GM23338 (cell line): ENCODE data around the gene SPAG16. TPM values are rescaled to one million over a fixed set of nuclear protein-coding genes. Genes with fewer than 3 reads are reported as not detected.

Experiments
- ATAC-seq: fragments of 200-7000 bp; cut with Tn5 transposase; 3 replicates; pipeline ENCODE4 v1.9.1; 2020
- DNase-seq: peaks from one replicate; pipeline ENCODE4 v3.0.0-alpha.2; 2015; ENCODE audit warnings: low spot score
- H2AFZ ChIP-seq: fragments of 200-600 bp; sonication (generic); 2 replicates; pipeline ENCODE4 v1.8.0; 2016; ENCODE audit warnings: antibody characterized with exemption, mild to moderate bottlenecking, moderate library complexity
- H3F3A ChIP-seq: fragments of 200-600 bp; sonication (generic); replicated peaks from 2 replicates; pipeline ENCODE4 v1.8.0; 2017; ENCODE audit warnings: antibody characterized with exemption, mixed run types, low read depth
- H3K27ac ChIP-seq: fragments of 200-600 bp; sonication (generic); 2 replicates; pipeline ENCODE4 v1.6.1; 2016; ENCODE audit warnings: low read depth
- H3K27me3 ChIP-seq: fragments of 200-600 bp; sonication (generic); 2 replicates; pipeline ENCODE4 v1.8.0; 2016; ENCODE audit warnings: mild to moderate bottlenecking, mixed run types, moderate library complexity; ENCODE audit not compliant: insufficient read depth
- H3K36me3 ChIP-seq: fragments of 200-600 bp; sonication (generic); 2 replicates; pipeline ENCODE4 v1.8.0; 2016; ENCODE audit warnings: mild to moderate bottlenecking; ENCODE audit not compliant: insufficient read depth
- H3K4me1 ChIP-seq: fragments of 200-600 bp; sonication (generic); 2 replicates; pipeline ENCODE4 v1.8.0; 2016; ENCODE audit warnings: mild to moderate bottlenecking, moderate library complexity; ENCODE audit not compliant: insufficient read depth
- H3K4me2 ChIP-seq: fragments of 200-600 bp; sonication (generic); 2 replicates; pipeline ENCODE4 v1.7.1; 2017; ENCODE audit warnings: mixed run types
- H3K4me3 ChIP-seq: fragments of 200-600 bp; sonication (generic); 2 replicates; pipeline ENCODE4 v1.6.1; 2016; ENCODE audit warnings: mixed run types
- H3K79me2 ChIP-seq: fragments of 200-600 bp; sonication (generic); replicated peaks from 2 replicates; pipeline ENCODE4 v1.8.0; 2017; ENCODE audit warnings: mild to moderate bottlenecking; ENCODE audit not compliant: insufficient read depth
- H3K9me2 ChIP-seq: fragments of 200-600 bp; sonication (generic); 2 replicates; pipeline ENCODE4 v1.8.0; 2017; ENCODE audit not compliant: insufficient read depth
- H4K20me1 ChIP-seq: fragments of 200-600 bp; sonication (generic); replicated peaks from 2 replicates; pipeline ENCODE4 v1.8.0; 2017; ENCODE audit warnings: mild to moderate bottlenecking; ENCODE audit not compliant: insufficient read depth
- H3K27ac Mint-ChIP-seq: 2 replicates; pipeline ENCODE4 v1.8.0; 2020; ENCODE audit warnings: inconsistent platforms, mild to moderate bottlenecking, moderate library complexity, mixed read lengths
- H3K27me3 Mint-ChIP-seq: 3 replicates; pipeline ENCODE4 v1.8.0; 2022; ENCODE audit warnings: low read depth, mild to moderate bottlenecking, moderate library complexity, mixed read lengths, inconsistent platforms; ENCODE audit not compliant: insufficient read depth, poor library complexity
- H3K36me3 Mint-ChIP-seq: 3 replicates; pipeline ENCODE4 v1.8.0; 2021; ENCODE audit warnings: low read depth, mild to moderate bottlenecking, inconsistent platforms, moderate library complexity, mixed read lengths
- H3K4me1 Mint-ChIP-seq: 3 replicates; pipeline ENCODE4 v1.8.0; 2020; ENCODE audit warnings: mild to moderate bottlenecking, inconsistent platforms, mixed read lengths
- H3K4me3 Mint-ChIP-seq: 3 replicates; pipeline ENCODE4 v1.8.0; 2021; ENCODE audit warnings: moderate library complexity, mild to moderate bottlenecking, inconsistent platforms, mixed read lengths
- H3K9me3 Mint-ChIP-seq: 3 replicates; pipeline ENCODE4 v1.8.0; 2020; ENCODE audit warnings: moderate library complexity, mild to moderate bottlenecking, inconsistent platforms, mixed read lengths
- CREB1 ChIP-seq: fragments of 250-450 bp; sonication (Bioruptor Pico); IDR thresholded peaks from 2 replicates; pipeline ENCODE4 v1.5.0; 2020; ENCODE audit warnings: low read depth, mild to moderate bottlenecking, moderate library complexity
- EZH2phosphoT487 ChIP-seq: fragments of 200-600 bp; sonication (generic); IDR thresholded peaks from one replicate; pipeline ENCODE4 v1.8.1; 2018; ENCODE audit warnings: antibody characterized with exemption; ENCODE audit not compliant: unreplicated experiment
- JUNB ChIP-seq: IDR thresholded peaks from one replicate; pipeline ENCODE4 v1.6.1; 2016; ENCODE audit warnings: antibody characterized with exemption; ENCODE audit not compliant: unreplicated experiment
- NANOG ChIP-seq: IDR thresholded peaks from 2 replicates; pipeline ENCODE4 v1.6.1; 2016; ENCODE audit warnings: antibody characterized with exemption, borderline replicate concordance
- POLR2AphosphoS5 ChIP-seq: IDR thresholded peaks from 2 replicates; pipeline ENCODE4 v1.6.1; 2016; ENCODE audit warnings: antibody characterized with exemption, low read depth
- STAT1 ChIP-seq: IDR thresholded peaks from one replicate; pipeline ENCODE4 v1.6.1; 2016; ENCODE audit warnings: antibody characterized with exemption; ENCODE audit not compliant: unreplicated experiment
- ZNF331 ChIP-seq: fragments of 250-450 bp; sonication (Bioruptor Pico); IDR thresholded peaks from 2 replicates; pipeline ENCODE4 v1.5.0; 2020; ENCODE audit warnings: low read depth, mild to moderate bottlenecking, moderate library complexity
- polyA plus RNA-seq: library from polyadenylated mRNA; unstranded; fragments of >200 nt; fragmentation: Nextera tagmentation; extraction: Ambion mirVana; gene quantifications from 2 replicates; pipeline ENCODE4 v1.2.1, GENCODE V29; 2016
- total RNA-seq: library from RNA; depleted of rRNA; stranded (reverse); fragments of >200 nt; shearing (Covaris generic); gene quantifications from 2 replicates; pipeline ENCODE4 v1.2.3, GENCODE V29; 2014
- TF ChIP-seq, protein P1 (sequence below): IDR thresholded peaks from one replicate; pipeline ENCODE4 v1.6.1; 2018; ENCODE audit warnings: antibody characterized with exemption; ENCODE audit not compliant: unreplicated experiment
- TF ChIP-seq, protein P2 (sequence below): fragments of 250-450 bp; sonication (Bioruptor Pico); IDR thresholded peaks from 2 replicates; pipeline ENCODE4 v1.5.0; 2020; ENCODE audit warnings: mild to moderate bottlenecking, moderate library complexity
- TF ChIP-seq, protein P3 (sequence below), 2 experiments: fragments of 200-600 bp in 1 of 2; sonication (generic) in 1 of 2; conservative IDR thresholded peaks; 2 replicates each; pipeline versions ENCODE4 v1.5.1 to v1.6.1; 2016 to 2017; ENCODE audit warnings: antibody characterized with exemption in 2 of 2, low read depth in 2 of 2, mild to moderate bottlenecking in 2 of 2, moderate library complexity in 1 of 2

SPAG16 gene
- total and polyA plus RNA-seq, 2 experiments from 2014 or later: 19.7 to 47.8 TPM

DNA sequence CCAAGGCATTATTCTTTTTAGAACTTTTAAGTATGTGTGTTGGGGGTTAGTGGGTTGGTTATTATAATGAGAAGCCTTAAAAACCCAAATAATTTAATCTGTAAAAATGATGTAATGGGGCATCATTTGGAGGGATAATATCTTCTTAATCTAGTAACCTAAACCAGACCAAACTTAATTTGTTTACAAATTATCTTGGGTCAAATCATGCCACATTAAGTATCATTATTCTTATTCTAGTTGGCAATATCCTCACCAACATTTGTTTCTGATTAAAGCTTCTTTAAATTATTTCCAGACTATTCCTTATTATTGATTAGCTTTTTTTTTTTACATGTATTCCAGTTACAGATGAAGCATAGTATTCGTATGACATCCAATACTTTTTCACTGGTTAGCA lies 1041.1 kb downstream of the SPAG16 start (continued):
- TF ChIP-seq, protein P1, sequence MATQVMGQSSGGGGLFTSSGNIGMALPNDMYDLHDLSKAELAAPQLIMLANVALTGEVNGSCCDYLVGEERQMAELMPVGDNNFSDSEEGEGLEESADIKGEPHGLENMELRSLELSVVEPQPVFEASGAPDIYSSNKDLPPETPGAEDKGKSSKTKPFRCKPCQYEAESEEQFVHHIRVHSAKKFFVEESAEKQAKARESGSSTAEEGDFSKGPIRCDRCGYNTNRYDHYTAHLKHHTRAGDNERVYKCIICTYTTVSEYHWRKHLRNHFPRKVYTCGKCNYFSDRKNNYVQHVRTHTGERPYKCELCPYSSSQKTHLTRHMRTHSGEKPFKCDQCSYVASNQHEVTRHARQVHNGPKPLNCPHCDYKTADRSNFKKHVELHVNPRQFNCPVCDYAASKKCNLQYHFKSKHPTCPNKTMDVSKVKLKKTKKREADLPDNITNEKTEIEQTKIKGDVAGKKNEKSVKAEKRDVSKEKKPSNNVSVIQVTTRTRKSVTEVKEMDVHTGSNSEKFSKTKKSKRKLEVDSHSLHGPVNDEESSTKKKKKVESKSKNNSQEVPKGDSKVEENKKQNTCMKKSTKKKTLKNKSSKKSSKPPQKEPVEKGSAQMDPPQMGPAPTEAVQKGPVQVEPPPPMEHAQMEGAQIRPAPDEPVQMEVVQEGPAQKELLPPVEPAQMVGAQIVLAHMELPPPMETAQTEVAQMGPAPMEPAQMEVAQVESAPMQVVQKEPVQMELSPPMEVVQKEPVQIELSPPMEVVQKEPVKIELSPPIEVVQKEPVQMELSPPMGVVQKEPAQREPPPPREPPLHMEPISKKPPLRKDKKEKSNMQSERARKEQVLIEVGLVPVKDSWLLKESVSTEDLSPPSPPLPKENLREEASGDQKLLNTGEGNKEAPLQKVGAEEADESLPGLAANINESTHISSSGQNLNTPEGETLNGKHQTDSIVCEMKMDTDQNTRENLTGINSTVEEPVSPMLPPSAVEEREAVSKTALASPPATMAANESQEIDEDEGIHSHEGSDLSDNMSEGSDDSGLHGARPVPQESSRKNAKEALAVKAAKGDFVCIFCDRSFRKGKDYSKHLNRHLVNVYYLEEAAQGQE: no peak
- TF ChIP-seq, protein P2, sequence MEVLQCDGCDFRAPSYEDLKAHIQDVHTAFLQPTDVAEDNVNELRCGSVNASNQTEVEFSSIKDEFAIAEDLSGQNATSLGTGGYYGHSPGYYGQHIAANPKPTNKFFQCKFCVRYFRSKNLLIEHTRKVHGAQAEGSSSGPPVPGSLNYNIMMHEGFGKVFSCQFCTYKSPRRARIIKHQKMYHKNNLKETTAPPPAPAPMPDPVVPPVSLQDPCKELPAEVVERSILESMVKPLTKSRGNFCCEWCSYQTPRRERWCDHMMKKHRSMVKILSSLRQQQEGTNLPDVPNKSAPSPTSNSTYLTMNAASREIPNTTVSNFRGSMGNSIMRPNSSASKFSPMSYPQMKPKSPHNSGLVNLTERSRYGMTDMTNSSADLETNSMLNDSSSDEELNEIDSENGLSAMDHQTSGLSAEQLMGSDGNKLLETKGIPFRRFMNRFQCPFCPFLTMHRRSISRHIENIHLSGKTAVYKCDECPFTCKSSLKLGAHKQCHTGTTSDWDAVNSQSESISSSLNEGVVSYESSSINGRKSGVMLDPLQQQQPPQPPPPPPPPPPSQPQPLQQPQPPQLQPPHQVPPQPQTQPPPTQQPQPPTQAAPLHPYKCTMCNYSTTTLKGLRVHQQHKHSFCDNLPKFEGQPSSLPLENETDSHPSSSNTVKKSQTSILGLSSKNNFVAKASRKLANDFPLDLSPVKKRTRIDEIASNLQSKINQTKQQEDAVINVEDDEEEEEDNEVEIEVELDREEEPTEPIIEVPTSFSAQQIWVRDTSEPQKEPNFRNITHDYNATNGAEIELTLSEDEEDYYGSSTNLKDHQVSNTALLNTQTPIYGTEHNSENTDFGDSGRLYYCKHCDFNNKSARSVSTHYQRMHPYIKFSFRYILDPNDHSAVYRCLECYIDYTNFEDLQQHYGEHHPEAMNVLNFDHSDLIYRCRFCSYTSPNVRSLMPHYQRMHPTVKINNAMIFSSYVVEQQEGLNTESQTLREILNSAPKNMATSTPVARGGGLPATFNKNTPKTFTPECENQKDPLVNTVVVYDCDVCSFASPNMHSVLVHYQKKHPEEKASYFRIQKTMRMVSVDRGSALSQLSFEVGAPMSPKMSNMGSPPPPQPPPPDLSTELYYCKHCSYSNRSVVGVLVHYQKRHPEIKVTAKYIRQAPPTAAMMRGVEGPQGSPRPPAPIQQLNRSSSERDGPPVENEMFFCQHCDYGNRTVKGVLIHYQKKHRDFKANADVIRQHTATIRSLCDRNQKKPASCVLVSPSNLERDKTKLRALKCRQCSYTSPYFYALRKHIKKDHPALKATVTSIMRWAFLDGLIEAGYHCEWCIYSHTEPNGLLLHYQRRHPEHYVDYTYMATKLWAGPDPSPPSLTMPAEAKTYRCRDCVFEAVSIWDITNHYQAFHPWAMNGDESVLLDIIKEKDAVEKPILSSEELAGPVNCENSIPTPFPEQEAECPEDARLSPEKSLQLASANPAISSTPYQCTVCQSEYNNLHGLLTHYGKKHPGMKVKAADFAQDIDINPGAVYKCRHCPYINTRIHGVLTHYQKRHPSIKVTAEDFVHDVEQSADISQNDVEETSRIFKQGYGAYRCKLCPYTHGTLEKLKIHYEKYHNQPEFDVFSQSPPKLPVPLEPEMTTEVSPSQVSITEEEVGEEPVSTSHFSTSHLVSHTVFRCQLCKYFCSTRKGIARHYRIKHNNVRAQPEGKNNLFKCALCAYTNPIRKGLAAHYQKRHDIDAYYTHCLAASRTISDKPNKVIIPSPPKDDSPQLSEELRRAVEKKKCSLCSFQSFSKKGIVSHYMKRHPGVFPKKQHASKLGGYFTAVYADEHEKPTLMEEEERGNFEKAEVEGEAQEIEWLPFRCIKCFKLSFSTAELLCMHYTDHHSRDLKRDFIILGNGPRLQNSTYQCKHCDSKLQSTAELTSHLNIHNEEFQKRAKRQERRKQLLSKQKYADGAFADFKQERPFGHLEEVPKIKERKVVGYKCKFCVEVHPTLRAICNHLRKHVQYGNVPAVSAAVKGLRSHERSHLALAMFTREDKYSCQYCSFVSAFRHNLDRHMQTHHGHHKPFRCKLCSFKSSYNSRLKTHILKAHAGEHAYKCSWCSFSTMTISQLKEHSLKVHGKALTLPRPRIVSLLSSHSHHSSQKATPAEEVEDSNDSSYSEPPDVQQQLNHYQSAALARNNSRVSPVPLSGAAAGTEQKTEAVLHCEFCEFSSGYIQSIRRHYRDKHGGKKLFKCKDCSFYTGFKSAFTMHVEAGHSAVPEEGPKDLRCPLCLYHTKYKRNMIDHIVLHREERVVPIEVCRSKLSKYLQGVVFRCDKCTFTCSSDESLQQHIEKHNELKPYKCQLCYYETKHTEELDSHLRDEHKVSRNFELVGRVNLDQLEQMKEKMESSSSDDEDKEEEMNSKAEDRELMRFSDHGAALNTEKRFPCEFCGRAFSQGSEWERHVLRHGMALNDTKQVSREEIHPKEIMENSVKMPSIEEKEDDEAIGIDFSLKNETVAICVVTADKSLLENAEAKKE (CRISPR knock-in tag): no peak

DNA sequence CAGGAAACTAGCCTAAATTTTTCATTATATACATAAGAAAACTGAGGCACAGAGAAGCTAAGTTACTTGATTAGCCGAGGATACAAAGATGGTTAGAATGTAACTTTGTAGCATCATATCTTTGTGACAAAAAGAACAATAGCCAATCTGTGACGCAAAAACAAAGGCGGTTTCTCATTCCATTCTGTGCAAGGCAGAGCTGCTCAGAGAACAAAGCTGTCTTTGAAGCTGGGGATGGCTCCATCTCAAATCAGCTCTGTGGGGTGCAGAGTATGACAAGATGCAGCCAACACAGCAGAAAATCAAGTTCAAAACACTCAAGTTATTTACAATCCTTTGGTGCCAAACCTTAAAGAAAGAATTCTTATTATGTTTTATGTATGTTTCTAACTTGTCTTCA lies 1044.7 kb downstream of the SPAG16 start:
- Mint-ChIP-seq H3K9me3 (no peaks in the 10 kb centered on the region), H3K4me3 (no peak overlapping the region), H3K27me3 (no peaks in the 10 kb centered on the region), H3K27ac (no peak overlapping the region), H3K36me3 (no peaks in the 10 kb centered on the region), H3K4me1 (no peaks in the 10 kb centered on the region; the same call in 2 of the 3 replicates)
- ATAC-seq (no peak), DNase-seq (no peak)
- Histone ChIP-seq H3K4me2 (no peak overlapping the region), H3K79me2 (no peaks in the 10 kb centered on the region), H3K27ac (no peak overlapping the region), H3K4me1 (no peaks in the 10 kb centered on the region), H3K27me3 (no peaks in the 10 kb centered on the region), H2AFZ (no peak overlapping the region), H3F3A (no peaks in the 10 kb centered on the region), H4K20me1 (no peaks in the 10 kb centered on the region), H3K9me2 (0 out of 2 replicates have a peak, but pooled peaks cover 4% of the 10 kb centered on the region), H3K4me3 (no peak overlapping the region), H3K36me3 (no peaks in the 10 kb centered on the region)
- TF ChIP-seq ZNF331 (CRISPR knock-in tag) (no peak), EZH2phosphoT487 (no peak), STAT1 (no peak), NANOG (no peak), JUNB (no peak), POLR2AphosphoS5 (no peak), CREB1 (CRISPR knock-in tag) (no peak)
- TF ChIP-seq, protein P1: no peak
- TF ChIP-seq, protein P3, sequence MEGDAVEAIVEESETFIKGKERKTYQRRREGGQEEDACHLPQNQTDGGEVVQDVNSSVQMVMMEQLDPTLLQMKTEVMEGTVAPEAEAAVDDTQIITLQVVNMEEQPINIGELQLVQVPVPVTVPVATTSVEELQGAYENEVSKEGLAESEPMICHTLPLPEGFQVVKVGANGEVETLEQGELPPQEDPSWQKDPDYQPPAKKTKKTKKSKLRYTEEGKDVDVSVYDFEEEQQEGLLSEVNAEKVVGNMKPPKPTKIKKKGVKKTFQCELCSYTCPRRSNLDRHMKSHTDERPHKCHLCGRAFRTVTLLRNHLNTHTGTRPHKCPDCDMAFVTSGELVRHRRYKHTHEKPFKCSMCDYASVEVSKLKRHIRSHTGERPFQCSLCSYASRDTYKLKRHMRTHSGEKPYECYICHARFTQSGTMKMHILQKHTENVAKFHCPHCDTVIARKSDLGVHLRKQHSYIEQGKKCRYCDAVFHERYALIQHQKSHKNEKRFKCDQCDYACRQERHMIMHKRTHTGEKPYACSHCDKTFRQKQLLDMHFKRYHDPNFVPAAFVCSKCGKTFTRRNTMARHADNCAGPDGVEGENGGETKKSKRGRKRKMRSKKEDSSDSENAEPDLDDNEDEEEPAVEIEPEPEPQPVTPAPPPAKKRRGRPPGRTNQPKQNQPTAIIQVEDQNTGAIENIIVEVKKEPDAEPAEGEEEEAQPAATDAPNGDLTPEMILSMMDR (conservative IDR thresholded peaks at IDR 0.05; ENCODE audit: low read depth in 2 of 2): no peak
